SH-SY5Y (cell line): Measurements from ENCODE around the gene YIF1A.

Source experiments
- GATA2 ChIP-seq: IDR thresholded peaks from 2 replicates; pipeline ENCODE4 v1.6.1; 2011; ENCODE audit warnings: mild to moderate bottlenecking, low read depth, low read length
- GATA3 ChIP-seq: IDR thresholded peaks from 2 replicates; pipeline ENCODE4 v1.6.1; 2011; ENCODE audit warnings: low read depth, mild to moderate bottlenecking, low read length, moderate library complexity

- TF ChIP-seq GATA2 (no peak), GATA3 (no peak)
Observed at GRCh38 chr11:66266378-66267038, 22.4 kb downstream of the YIF1A start.
